Camera-type eye (tissue), 1 donor: Measurements from ENCODE around the gene TNRC6B. TPM values are rescaled to one million over a fixed set of nuclear protein-coding genes. Genes with fewer than 3 reads are reported as not detected.

Experiments
- total RNA-seq: library from RNA; depleted of rRNA; stranded (reverse); fragments of >200 nt; gene quantifications from one replicate; pipeline ENCODE4 v1.2.3, GENCODE V29; 2014

Gene TNRC6B, protein sequence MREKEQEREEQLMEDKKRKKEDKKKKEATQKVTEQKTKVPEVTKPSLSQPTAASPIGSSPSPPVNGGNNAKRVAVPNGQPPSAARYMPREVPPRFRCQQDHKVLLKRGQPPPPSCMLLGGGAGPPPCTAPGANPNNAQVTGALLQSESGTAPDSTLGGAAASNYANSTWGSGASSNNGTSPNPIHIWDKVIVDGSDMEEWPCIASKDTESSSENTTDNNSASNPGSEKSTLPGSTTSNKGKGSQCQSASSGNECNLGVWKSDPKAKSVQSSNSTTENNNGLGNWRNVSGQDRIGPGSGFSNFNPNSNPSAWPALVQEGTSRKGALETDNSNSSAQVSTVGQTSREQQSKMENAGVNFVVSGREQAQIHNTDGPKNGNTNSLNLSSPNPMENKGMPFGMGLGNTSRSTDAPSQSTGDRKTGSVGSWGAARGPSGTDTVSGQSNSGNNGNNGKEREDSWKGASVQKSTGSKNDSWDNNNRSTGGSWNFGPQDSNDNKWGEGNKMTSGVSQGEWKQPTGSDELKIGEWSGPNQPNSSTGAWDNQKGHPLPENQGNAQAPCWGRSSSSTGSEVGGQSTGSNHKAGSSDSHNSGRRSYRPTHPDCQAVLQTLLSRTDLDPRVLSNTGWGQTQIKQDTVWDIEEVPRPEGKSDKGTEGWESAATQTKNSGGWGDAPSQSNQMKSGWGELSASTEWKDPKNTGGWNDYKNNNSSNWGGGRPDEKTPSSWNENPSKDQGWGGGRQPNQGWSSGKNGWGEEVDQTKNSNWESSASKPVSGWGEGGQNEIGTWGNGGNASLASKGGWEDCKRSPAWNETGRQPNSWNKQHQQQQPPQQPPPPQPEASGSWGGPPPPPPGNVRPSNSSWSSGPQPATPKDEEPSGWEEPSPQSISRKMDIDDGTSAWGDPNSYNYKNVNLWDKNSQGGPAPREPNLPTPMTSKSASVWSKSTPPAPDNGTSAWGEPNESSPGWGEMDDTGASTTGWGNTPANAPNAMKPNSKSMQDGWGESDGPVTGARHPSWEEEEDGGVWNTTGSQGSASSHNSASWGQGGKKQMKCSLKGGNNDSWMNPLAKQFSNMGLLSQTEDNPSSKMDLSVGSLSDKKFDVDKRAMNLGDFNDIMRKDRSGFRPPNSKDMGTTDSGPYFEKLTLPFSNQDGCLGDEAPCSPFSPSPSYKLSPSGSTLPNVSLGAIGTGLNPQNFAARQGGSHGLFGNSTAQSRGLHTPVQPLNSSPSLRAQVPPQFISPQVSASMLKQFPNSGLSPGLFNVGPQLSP (N-terminal part only)
- 116 TPM for total RNA-seq

DNA sequence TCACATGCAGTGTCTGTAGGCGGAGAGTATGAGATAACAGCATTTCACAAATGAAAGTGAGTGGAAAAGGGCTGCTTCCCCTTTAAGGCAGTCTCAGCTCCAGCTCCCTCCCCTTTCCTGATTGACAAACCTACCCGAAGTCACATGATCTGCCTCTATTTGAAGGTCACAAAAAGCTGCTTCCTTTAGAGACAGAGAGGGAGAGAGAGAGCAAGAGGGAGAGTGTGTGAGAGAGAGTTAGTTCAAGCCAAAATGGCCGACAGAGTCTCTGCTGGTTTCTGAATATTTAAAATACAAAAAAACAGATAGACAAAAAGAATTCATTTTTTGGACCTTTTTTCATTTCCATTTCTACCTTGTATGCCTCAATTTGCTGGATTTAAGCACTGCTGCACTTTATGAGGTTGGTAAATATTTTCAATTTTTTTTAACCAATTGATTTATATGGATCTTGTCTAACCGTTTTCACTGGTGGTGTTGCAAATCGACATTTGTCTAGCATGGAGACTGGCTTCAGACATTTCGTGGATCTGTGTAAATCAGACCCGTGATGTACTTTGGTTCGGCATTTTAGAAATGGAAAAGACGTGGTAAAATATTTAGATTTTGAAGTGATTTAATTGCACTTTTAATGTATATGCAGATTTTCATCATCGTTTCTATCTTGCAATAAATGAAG is at the start of gene TNRC6B:
TSS of gene TNRC6B (plus strand) at position 188 of the 679 bp plus-strand sequence. CDS start at position 399, 211 bp downstream.

DNA sequence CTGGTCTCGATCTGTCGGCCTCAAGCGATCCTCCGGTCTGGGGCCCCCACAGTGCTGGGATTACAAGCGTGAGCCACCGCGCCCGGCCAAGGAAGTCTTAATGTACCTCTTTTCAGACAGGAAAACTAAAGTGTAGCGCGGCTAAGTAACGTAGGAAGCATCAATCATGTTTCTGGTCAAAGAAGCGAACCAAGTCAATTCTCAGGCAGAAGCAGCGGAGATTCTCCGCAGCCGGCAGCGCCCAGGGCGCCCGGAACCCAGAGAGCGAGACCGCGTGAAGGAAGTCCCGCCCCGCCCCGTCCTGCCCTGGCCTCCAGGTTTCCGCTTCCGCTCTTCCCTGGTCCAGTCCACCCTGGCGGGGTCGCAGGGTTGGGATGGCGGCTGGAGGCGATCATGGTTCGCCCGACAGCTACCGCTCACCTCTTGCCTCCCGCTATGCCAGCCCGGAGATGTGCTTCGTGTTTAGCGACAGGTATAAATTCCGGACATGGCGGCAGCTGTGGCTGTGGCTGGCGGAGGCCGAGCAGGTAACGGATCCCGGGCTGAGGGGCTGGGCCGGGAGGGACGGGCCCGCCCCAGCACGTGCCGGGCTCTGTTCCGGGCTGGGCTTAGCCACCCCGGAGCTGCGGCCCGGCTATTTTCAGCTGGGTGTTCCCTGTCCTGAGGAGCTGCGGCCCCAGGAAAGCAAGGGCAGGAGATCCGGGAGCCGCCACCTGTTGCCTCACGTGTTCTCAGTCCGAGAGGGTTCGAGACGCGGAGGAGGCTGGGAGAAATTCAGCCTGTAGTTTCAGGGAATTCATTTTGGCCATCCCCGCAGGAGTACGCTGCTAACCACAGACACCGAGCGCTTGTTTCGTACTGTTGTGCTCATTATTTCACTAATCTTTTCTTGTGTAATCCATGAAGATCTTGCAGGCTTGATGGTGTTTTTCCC is 168.7 kb downstream of the TNRC6B start, which contains the start of gene ADSL:
TSS of gene ADSL (plus strand) at position 316 of the 934 bp plus-strand sequence. CDS start at position 375, 59 bp downstream.

Other genes starting within 250 kb of the TNRC6B start
- not detected for gene TMA7B, start 217.5 kb upstream of the TNRC6B start, total RNA-seq
- gene FAM83F, start 183.0 kb upstream of the TNRC6B start, total RNA-seq: 3.4 TPM
- 84.9 TPM for gene ADSL, start 168.6 kb downstream of the TNRC6B start, total RNA-seq
- 65.8 TPM for gene SGSM3, start 192.7 kb downstream of the TNRC6B start, total RNA-seq